HG03565 (cell line): ENCODE data around the gene EP300.

Experiments used
- ATAC-seq: cut with Tn5 transposase; IDR thresholded peaks from one replicate; pipeline ENCODE4 v1.9.1; 2021; ENCODE audit warnings: mild to moderate bottlenecking, moderate library complexity; ENCODE audit not compliant: unreplicated experiment

The EP300 gene

DNA sequence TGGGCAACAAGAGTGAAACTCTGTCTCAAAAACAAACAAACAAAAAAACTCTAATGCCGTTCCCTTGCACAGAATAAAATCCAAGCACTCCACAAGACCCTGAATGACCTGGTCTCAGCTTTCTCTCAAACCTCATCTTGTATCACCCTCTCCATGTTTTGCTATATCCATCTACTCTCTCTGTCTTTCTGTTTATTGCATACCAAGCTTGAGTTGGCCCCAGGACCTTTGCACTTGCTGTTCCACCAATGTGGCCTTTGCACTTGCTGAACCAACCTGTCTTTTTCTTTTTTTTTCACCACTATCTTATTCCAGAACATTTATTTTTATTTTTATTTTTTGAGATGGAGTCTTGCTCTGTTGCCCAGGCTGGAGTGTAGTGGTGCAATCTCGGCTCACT lies 110.7 kb downstream of the EP300 start:
- ATAC-seq = no peak

DNA sequence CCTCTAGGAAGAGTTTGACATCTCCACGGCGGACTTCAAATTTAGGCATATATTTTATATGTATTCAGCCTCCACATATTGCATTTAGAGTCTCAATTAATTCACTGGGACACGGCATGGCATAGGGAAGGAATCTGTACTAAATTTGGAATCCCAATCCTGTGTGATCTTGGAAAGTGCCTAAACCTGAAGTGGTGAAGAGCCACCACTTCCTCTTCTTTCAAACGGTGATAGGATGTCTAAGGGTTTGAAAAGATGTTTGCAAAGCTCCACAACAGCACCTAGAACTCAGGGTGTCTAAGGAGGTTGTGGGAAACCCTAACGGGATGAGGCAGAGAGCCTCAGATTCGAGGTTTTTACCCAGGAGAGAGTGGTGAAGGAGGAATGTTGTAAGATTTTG lies 111.7 kb downstream of the EP300 start:
- no peak for ATAC-seq

DNA sequence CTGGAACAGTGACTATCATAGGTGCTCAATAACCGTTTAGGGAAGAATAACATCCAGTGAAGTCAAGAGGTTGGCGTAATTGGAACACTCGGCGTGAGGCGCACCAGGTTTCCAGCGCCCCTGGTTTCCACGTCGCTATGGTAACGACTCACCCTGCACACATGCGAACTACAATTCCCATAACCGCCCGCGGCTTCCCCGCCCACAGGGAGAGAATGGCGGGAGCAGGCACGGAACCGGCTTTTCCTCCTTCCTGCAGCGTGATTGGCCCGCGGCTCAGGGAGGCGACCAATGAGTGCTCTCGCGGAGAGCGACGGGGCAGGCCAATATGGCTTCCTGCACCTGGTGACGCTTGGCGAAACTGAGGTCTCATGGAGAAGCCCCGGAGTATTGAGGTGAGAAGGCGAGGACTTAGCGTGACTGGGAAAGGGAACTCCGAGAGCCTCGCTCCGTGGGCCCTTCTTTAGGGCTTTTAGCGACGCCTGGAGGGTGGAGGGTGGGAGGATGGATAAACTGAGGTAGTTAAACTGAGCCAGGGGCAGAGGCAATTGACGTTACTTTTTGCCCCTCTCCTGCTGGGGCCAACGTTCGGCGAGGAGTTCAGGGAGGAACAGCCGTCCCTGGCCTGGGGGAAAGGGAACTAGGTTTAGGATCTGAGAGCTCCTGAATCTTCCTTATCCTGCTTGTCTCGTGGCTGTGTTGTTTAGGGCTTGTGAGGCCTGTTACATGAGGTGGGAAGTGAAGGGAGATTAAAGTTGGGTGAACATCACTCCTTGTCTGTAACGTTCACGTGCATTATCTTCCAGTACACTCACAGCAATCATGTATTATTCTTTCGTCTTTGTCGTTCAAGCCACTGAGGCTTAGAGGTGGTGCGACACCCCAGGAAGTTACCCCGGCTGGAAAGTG lies 112.9 kb downstream of the EP300 start, which contains the start of gene L3MBTL2:
TSS of gene L3MBTL2 (plus strand) at position 321 of the 909 bp plus-strand sequence. CDS start at position 372, 51 bp downstream.
- peak; percentile 93 for ATAC-seq

DNA sequence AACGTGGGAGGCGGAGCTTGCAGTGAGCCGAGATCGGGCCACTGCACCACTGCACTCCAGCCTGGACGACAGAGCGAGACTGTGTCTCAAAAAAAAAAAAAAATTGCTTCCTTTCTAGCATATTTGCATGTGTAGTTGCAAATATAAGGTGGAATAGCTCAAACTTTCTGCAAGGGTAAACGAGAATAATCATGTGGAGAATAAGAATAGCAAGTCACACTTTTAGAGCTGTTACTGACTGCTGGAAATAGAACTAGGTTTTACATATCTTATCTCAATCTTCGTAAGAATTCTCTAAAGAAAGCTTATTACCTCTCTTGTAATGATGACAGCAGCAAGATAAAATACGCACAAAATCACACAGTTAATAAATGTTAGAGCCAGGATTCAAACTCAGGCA lies 114.3 kb downstream of the EP300 start:
- no peak for ATAC-seq

DNA sequence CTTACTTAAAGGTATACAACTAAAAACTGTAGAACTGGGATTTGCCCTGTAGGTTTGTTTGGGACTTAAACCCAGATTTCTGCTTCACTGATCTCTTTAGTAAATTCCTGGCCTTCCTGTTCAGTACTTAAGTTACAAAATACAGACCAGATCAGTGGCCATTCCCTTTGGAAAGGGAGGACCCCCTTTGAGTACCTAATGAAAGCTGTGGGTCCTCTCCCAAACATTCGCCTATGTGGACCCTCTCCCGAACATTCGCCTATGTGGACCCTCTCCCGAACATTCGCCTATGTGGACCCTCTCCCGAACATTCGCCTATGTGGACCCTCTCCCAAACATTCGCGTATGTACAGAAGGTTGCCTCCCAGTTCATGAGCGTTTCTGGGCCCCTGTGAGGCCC lies 123.0 kb downstream of the EP300 start:
- no peak for ATAC-seq

DNA sequence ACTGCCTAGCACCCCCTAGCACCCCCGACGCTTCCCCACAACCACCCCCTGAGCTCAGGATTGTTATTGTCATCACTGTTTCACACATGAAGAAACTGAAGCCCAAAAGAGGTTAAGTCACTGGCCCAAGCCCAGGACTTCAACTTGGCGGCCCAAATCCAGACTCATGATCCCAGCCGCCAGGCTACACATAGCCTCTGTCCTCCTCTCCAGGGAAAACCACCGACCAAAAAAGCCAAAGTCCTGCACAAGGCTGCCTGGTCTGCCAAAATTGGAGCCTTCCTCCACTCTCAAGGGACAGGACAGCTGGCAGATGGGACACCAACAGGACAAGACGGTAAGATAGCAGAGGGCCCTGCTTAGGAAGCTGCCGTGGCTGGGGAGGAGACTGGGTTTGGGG lies 123.5 kb downstream of the EP300 start:
- no peak for ATAC-seq

DNA sequence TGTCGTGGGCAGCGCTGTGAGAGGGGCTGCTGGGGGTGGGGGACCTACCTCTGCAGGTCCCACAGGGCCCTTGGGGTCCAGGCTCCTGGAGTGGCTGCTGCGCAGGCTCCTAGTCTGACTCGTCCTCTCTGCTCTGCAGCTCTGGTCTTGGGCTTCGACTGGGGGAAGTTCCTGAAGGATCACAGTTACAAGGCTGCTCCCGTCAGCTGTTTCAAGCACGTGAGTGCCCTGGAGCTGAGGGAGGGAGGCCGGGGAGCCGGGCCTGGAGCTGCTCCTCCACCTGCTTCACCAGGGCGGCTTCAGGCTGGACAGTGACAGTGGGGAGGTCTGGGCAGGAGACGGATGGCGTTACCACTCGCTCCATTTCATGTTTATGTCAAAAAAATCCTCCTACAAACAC lies 124.6 kb downstream of the EP300 start:
- ATAC-seq = no peak

DNA sequence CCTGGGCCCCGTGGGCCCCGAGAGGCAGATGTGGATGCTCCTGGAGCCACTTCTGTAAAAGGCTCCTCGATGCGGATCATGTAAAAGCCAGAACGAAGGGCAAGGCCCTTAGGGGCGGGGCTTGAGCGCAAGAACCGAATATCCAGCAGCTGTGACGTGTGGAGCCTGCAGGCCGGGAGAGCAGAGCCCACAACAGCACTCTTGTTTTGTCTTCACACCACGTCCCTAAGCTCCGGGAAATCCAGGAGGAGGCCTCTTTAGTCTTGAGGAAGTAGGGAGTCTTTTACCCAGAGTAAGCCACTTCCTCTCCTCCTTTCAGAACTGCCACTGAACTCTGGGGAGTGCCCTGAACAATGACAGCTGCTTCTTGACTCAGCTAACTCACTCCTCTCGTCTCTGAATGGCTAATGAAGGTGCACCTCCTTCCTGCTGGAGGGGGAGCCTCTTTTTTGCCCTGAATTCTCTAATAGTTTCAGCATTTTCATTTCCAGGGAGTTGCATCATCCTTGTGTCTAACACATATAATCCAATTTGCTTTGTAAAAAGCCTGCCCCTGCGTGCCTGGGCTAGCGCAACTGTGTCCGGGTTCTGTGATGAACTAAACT lies 125.3 kb downstream of the EP300 start:
- no peak for ATAC-seq

DNA sequence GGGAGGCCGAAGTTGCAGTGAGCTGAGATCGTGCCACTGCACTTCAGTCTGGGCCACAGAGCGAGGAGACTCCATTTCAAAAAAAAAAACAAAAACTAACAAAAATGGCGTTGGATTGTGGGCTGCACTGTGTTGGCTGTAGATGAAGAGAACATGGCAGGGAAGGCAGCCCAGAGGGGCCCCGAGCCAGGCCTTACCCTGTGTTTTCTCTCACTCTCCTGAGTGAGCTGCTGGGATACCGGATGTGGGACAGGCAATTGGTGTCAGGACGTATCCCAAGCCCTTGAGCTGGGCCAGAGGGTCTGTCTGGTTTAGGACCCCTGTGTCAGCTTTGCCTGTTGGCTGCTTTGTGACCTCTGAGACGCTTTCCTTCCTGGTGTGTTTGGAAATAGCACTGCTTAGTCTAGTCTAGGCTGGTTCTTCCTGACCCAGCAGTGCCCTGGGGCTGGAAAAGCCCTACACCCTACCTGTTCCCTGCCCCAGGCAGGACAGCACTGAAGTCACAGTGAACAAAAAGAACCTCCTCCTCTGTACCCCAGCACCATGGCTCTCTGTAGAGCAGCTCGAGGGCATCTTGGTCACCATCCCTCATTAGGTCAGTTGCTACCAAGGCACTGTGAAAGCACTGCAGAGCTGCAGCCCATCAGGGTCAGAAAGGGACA lies 130.6 kb downstream of the EP300 start:
- no peak for ATAC-seq

DNA sequence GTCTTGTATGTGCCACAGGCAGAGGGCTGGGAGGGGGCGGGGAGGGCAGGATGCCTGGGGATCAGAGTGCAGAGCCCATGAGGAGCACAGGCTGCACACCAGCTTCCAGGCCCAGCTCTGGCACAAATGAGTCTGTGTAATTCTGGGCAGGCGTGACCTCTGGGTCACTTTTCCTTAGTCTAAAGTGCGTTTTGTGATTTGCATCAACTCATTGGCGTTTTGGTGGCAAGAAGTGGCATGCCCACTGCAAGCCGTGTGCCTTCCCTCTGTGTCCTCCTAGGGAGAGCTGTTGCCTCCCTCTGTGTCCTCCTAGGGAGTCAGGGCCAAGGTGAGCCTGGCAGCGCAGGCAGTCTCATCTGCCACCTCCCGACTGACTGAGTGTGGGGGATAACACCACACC lies 131.1 kb downstream of the EP300 start:
- ATAC-seq = no peak

DNA sequence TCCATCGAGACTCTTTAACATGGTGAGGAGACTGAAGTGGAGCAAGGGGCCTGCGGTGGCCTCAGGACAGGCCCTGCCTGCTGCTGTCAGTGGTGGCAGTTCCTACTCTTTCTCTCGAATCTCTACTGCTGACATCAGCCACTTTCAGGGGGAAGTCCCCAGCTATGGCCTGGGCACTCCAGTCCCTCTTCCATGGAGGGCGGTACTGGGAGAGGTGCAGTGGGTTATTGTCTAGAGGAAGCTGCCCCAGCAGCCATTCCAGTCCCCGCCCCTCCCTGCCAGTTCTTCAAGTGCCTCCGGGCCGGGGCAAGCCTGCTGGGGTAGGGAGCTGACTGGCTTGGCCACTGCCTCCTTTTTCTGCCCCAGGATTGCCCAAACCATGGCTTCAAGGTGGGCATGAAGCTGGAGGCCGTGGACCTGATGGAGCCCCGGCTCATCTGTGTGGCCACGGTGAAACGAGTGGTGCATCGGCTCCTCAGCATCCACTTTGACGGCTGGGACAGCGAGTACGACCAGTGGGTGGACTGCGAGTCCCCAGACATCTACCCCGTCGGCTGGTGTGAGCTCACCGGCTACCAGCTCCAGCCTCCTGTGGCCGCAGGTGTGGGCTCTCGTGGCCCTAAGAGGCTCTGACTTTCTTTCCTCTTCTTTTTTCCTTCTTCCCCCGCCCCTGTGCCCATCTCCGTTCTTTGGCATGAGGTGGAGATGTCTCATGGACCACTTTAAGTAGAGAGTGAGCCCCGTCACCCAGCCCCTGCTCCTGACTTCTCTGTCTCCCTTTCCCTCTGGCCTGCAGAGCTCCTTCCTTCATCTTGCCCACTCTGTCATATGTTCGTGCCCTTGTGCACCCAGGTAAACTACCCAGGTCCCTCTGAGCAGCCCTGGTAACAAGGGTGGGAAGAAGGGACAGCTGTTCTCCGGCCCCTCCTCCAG lies 134.6 kb downstream of the EP300 start:
- ATAC-seq = no peak

DNA sequence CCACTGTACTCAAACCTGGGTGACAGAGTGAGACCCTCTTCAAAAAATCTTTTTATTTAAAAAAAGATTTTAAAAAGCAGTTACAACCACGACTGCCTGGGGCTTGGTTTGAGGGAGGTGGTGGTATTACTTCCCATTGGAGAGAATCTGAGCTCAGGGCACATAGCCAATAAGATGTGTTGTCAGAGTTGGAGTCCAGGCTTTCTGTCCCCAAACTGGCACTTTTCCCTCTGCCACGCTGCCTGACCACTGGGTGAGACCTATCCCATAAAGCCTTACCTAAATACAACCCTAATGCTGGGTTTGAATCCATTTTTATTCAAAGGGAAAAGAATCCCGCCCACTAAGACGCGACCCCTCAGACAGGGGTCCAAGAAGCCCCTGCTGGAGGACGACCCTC lies 136.8 kb downstream of the EP300 start:
- no peak for ATAC-seq
